Mucosa of descending colon (tissue), 3 donors: ENCODE results near the gene SSBP3. TPM values are rescaled to one million over a fixed set of nuclear protein-coding genes. Genes with fewer than 3 reads are reported as not detected.

Source experiments
- ATAC-seq: fragments of 200-7000 bp; cut with Tn5 transposase; one replicate; pipeline ENCODE4 v1.9.1; 2020; ENCODE audit warnings: mild to moderate bottlenecking, moderate library complexity
- DNase-seq, 3 donors: peaks; one replicate each; pipeline ENCODE4 v3.0.0-alpha.2; 2020
- H3K36me3 ChIP-seq: fragments of 200-600 bp; one replicate; pipeline ENCODE4 v1.8.0; 2021; ENCODE audit warnings: low read depth, mild to moderate bottlenecking
- H3K4me1 ChIP-seq: fragments of 200-600 bp; one replicate; pipeline ENCODE4 v1.8.0; 2021; ENCODE audit warnings: low read depth, mild to moderate bottlenecking
- H3K4me3 ChIP-seq: fragments of 200-600 bp; one replicate; pipeline ENCODE4 v1.8.0; 2021; ENCODE audit warnings: mild to moderate bottlenecking
- H3K9me3 ChIP-seq: fragments of 200-600 bp; one replicate; pipeline ENCODE4 v1.8.0; 2021; ENCODE audit warnings: mild to moderate bottlenecking
- CTCF ChIP-seq: fragments of 200-600 bp; IDR thresholded peaks from one replicate; pipeline ENCODE4 v1.8.0; 2022; ENCODE audit warnings: antibody characterized with exemption, mild to moderate bottlenecking
- intact Hi-C, 2 donors: fragments of 100-400 bp; cut with DNase I in 1 of 2; cut with micrococcal nuclease in 1 of 2; formaldehyde crosslinking; loops; one replicate each; pipeline versions ENCODE4 v1.11.0 to v1.11.1; 2022; cut with DNase I, micrococcal nuclease
- total RNA-seq, 3 donors: library from RNA; stranded (reverse); fragmentation: NEBNext Ultra II Directional in 2 of 3; extraction: Animal tissue kit (Norgen Biotek cat#: 25700) in 2 of 3; gene quantifications; one replicate each; pipeline versions ENCODE4 v1.2.1 to v1.2.4, GENCODE V29; 2021 to 2023
- donor health status: DM: no; HTN: no; CAD: no; lungs with moderate emphysema.
- donor health status: DM: no; HTN: no; CAD: no.
- donor health status: DM: no; HTN: yes; CAD: no.

SSBP3 gene
- total RNA-seq, 3 donors from 2014 or later: 77.8 to 85.1 (median 82.0) TPM

DNA sequence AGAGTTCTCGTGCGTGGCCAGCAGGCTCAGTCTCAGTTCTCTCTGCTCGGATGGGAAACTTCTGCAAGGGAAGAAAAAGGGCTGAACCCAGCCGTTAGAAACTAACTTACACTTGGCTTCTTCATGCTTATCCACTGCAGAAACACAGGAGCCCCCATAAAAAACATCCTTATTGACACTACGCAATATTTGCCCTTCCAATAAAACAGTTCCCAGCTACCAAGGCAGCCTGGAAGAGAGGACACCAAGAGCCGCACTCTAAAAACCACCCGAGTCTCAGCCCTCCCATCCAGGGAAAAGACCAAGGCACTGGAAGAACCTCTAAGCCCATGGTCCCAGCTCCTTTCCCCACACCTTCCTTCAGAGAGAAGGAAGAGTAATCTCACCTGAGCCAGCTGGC lies 61.1 kb downstream of the SSBP3 start:
- Histone ChIP-seq H3K4me3 (no peak overlapping the region), H3K9me3 (no peaks in the 10 kb centered on the region), H3K36me3 (no peaks in the 10 kb centered on the region), H3K4me1 (peaks cover 59% of the 10 kb centered on the region)
- peak; percentile 9 for ATAC-seq
- no peak for DNase-seq
- intact Hi-C loops: no loop called here
- no peak for TF ChIP-seq CTCF

GRCh38 chr1:54342742-54343687 lies 63.2 kb downstream of the SSBP3 start:
- Histone ChIP-seq H3K4me1 (peaks cover 61% of the 10 kb centered on the region), H3K36me3 (no peaks in the 10 kb centered on the region), H3K4me3 (no peak overlapping the region), H3K9me3 (no peaks in the 10 kb centered on the region)
- DNase-seq (no peak), ATAC-seq (no peak)
- TF ChIP-seq CTCF: no peak
- intact Hi-C loops: no loop called here

DNA sequence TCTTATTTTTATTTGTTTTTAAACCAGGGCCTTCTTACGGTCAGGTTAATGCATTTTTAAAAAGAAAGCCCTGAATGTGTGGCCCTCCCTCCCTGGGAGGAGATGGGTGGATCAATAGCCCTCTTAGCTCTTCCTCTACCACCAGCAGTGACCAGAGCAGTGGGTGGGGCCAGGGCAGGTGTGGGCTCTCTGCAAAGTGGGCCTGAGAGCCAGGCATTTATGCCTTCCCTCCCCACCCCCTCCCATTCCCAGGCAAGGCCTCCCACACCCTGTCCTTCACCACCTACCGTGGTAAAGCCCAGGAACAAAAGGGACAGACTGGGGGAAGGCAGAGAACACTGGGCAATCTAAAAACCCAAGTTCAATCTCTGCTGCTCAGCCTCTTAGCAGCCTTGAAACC lies 63.9 kb downstream of the SSBP3 start:
- no peak for TF ChIP-seq CTCF
- no peaks in the 10 kb centered on the region for H3K36me3 ChIP-seq
- ATAC-seq (peak; percentile 77), DNase-seq (peak; percentile 71 to 75 (median 74))
- H3K4me1 ChIP-seq: peaks cover 57% of the 10 kb centered on the region
- H3K4me3 ChIP-seq: no peak overlapping the region
- intact Hi-C loops: no loop called here
- H3K9me3 ChIP-seq: no peaks in the 10 kb centered on the region

DNA sequence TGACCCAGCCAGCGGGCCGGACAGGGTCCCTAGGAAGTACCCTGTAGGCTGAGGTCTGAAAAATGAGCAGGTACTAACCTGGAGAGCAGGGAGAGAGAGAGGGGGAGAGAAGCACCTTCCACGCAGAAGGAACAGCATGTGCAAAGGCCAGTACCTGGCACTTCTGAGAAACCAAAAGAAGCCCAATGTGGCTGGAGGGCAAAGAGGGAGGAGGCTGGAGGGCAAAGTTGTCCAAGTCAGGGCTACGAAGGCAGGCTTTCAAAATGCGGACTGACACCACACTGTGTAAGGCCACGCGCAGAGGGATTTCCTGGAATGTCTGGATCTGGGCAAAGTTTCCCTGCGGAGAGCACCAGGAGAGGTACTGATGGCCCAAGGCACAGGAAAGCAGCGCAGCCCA lies 64.4 kb downstream of the SSBP3 start:
- no peak overlapping the region for H3K4me3 ChIP-seq
- intact Hi-C loops: no loop called here
- no peaks in the 10 kb centered on the region for H3K36me3 ChIP-seq
- ATAC-seq (no peak), DNase-seq (no peak)
- H3K4me1 ChIP-seq: peaks cover 51% of the 10 kb centered on the region
- no peaks in the 10 kb centered on the region for H3K9me3 ChIP-seq
- no peak for TF ChIP-seq CTCF

DNA sequence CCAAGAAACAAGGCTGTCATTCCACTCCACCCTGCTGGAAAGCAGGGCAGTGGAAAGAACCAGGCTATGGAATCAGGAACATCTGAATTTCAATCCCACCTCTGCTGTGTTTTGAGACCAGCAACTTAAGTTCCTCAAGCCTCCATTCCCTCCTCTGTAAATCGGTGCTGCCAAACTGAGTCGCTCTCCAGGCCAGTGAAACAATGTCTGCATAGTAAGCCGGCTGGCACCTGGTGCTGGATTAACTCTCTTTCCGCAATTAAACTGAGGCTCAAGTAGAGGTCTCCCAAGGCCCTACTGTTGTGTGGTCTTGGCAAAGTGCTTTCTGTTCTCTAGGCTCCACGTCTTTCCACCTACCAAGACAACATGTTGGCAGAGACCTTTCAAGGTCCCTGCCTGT lies 65.3 kb downstream of the SSBP3 start:
- peaks cover 50% of the 10 kb centered on the region for H3K4me1 ChIP-seq
- DNase-seq (no peak), ATAC-seq (no peak)
- H3K4me3 ChIP-seq: no peak overlapping the region
- TF ChIP-seq CTCF: no peak
- no peaks in the 10 kb centered on the region for H3K36me3 ChIP-seq
- H3K9me3 ChIP-seq: no peaks in the 10 kb centered on the region
- intact Hi-C loops: no loop called here
